Cardiac septum (tissue), 1 donor: ENCODE data around the gene MSMO1. TPM values are rescaled to one million over a fixed set of nuclear protein-coding genes. Genes with fewer than 3 reads are reported as not detected.
"Not testable (repeated sequence)": the region's sequence is repeated elsewhere in the genome, so short reads cannot be mapped to it uniquely, and the experiment has no call there.

Experiments used
- DNase-seq: peaks from one replicate; pipeline ENCODE4 v3.0.0-alpha.2; 2020; ENCODE audit warnings: low spot score
- intact Hi-C: fragments of 100-400 bp; cut with DNase I; formaldehyde crosslinking; loops from one replicate; pipeline ENCODE4 v1.14.0; 2022
- total RNA-seq: library from RNA; stranded (reverse); fragmentation: NEBNext Ultra II Directional; extraction: Animal tissue kit (Norgen Biotek cat#: 25700); gene quantifications from one replicate; pipeline ENCODE4 v1.2.1, GENCODE V29; 2021
- donor health status: DM: no; HTN: no; CAD: no.

MSMO1 gene
- total RNA-seq, 1 donor from 2014 or later = 19.8 TPM

GRCh38 chr4:165319509-165319908, 8.0 kb upstream of the MSMO1 start:
- intact Hi-C loops = no loop called here
- DNase-seq = no peak

- intact Hi-C loops = no loop called here
These were observed 3.1 kb upstream of the MSMO1 start for GRCh38 chr4:165324236-165324917.

GRCh38 chr4:165324918-165325304, 2.6 kb upstream of the MSMO1 start:
- intact Hi-C loops = loop anchor here (5.0 kb wide), 2 partner anchors 193 to 213 kb away; partner anchors contain the start of gene TMEM192
- no peak for DNase-seq

More at GRCh38 chr4:165324236-165324917, 3.1 kb upstream of the MSMO1 start:
- no peak for DNase-seq

- no peak for DNase-seq
- intact Hi-C loops = loop anchor here (5.0 kb wide), 2 partner anchors 194 to 214 kb away; partner anchors contain the start of gene TMEM192
These were observed 1.5 kb upstream of the MSMO1 start for GRCh38 chr4:165325732-165326512.

- intact Hi-C loops = loop anchor here (1.0 to 5.0 kb wide), 3 partner anchors 119 to 215 kb away; partner anchors contain the start of gene TMEM192
- DNase-seq = no peak
These were observed 648 bp upstream of the MSMO1 start for GRCh38 chr4:165326831-165327210.

- intact Hi-C loops = loop anchor here (5.0 kb wide), 2 partner anchors 196 to 216 kb away; partner anchors contain the start of gene TMEM192
- DNase-seq = no peak
These were observed 594 bp downstream of the MSMO1 start for GRCh38 chr4:165328101-165328425.

- intact Hi-C loops = loop anchor here (5.0 kb wide), 2 partner anchors 196 to 216 kb away; partner anchors contain the start of gene TMEM192
These were observed 1.2 kb downstream of the MSMO1 start for GRCh38 chr4:165328708-165329107.

GRCh38 chr4:165330071-165330470, 2.6 kb downstream of the MSMO1 start:
- intact Hi-C loops = no loop called here
- no peak for DNase-seq

More at GRCh38 chr4:165328708-165329107, 1.2 kb downstream of the MSMO1 start:
- no peak for DNase-seq

GRCh38 chr4:165330666-165331065, 3.2 kb downstream of the MSMO1 start:
- DNase-seq = no peak
- intact Hi-C loops = no loop called here

- DNase-seq = no peak
- intact Hi-C loops = no loop called here
These were observed 3.9 kb downstream of the MSMO1 start for GRCh38 chr4:165331359-165331758.

GRCh38 chr4:165331823-165332222, 4.4 kb downstream of the MSMO1 start:
- intact Hi-C loops = no loop called here
- DNase-seq = no peak

GRCh38 chr4:165332502-165332901, 5.0 kb downstream of the MSMO1 start:
- no peak for DNase-seq
- intact Hi-C loops = no loop called here

- intact Hi-C loops = no loop called here
- DNase-seq = no peak
These were observed 7.8 kb downstream of the MSMO1 start for GRCh38 chr4:165335163-165335703.

GRCh38 chr4:165336743-165337142, 9.3 kb downstream of the MSMO1 start:
- no peak for DNase-seq

GRCh38 chr4:165342340-165342739, 14.9 kb downstream of the MSMO1 start:
- intact Hi-C loops, DNase-seq: not testable (repeated sequence)

More at GRCh38 chr4:165336743-165337142, 9.3 kb downstream of the MSMO1 start:
- intact Hi-C loops = no loop called here

GRCh38 chr4:165343353-165344191, 16.1 kb downstream of the MSMO1 start:
- DNase-seq = no peak
- intact Hi-C loops = no loop called here

GRCh38 chr4:165345666-165346417, 18.4 kb downstream of the MSMO1 start:
- no peak for DNase-seq
- intact Hi-C loops = loop anchor here (5.0 kb wide), 1 partner anchor 214 kb away; no protein-coding TSS in a partner anchor

GRCh38 chr4:165347647-165348569, 20.4 kb downstream of the MSMO1 start:
- DNase-seq = no peak
- intact Hi-C loops = loop anchor here (5.0 kb wide), 1 partner anchor 216 kb away; no protein-coding TSS in a partner anchor
